Keratinocyte (primary cell): ENCODE data around the gene GPX1. TPM values are rescaled to one million over a fixed set of nuclear protein-coding genes. Genes with fewer than 3 reads are reported as not detected.

Source experiments
- DNase-seq: peaks from one replicate; pipeline ENCODE4 v3.0.0-alpha.2; 2011; ENCODE audit warnings: low read depth, missing footprints, low spot score
- FAIRE-seq: peaks from 2 replicates; lab custom pipeline; 2011; peaks lifted over from hg19 to GRCh38; lab: Jason Lieb, UNC
- H2AFZ ChIP-seq: 2 replicates; pipeline ENCODE4 v1.6.0; 2012; ENCODE audit warnings: low read length, control low read depth, inconsistent platforms; ENCODE audit not compliant: control insufficient read depth
- H3K27ac ChIP-seq: 2 replicates; pipeline ENCODE4 v1.5.1; 2011; ENCODE audit warnings: low read length; ENCODE audit not compliant: control insufficient read depth, insufficient read depth
- H3K27me3 ChIP-seq: 3 replicates; pipeline ENCODE4 v1.6.0; 2011; ENCODE audit warnings: low read length; ENCODE audit not compliant: control insufficient read depth, insufficient read depth; ENCODE audit errors: extremely low read depth
- H3K36me3 ChIP-seq, 2 experiments: 2 replicates in 1 of 2; 3 replicates in 1 of 2; pipeline ENCODE4 v1.5.1; 2011; ENCODE audit warnings: low read length in 2 of 2, mild to moderate bottlenecking in 1 of 2; ENCODE audit not compliant: control insufficient read depth in 2 of 2, insufficient read depth in 2 of 2; ENCODE audit errors: extremely low read depth in 1 of 2
- H3K4me1 ChIP-seq: 3 replicates; pipeline ENCODE4 v1.5.1; 2011; ENCODE audit warnings: low read length; ENCODE audit not compliant: control insufficient read depth, insufficient read depth; ENCODE audit errors: extremely low read depth
- H3K4me2 ChIP-seq: 3 replicates; pipeline ENCODE4 v1.6.0; 2011; ENCODE audit warnings: low read depth, low read length; ENCODE audit not compliant: control insufficient read depth, insufficient read depth; ENCODE audit errors: extremely low read depth
- H3K4me3 ChIP-seq, 3 experiments: fragments of 200-600 bp in 1 of 3; sonication (generic) in 1 of 3; 2 replicates in 2 of 3; 3 replicates in 1 of 3; pipeline ENCODE4 v1.5.1; 2011 to 2016; ENCODE audit warnings: low read length in 3 of 3, mild to moderate bottlenecking in 3 of 3, control low read depth in 2 of 3, inconsistent platforms in 1 of 3, low read depth in 1 of 3, mixed read lengths in 1 of 3, mixed run types in 1 of 3, moderate library complexity in 1 of 3; ENCODE audit not compliant: control insufficient read depth in 2 of 3, insufficient read depth in 2 of 3; ENCODE audit errors: extremely low read depth in 1 of 3
- H3K79me2 ChIP-seq: 2 replicates; pipeline ENCODE4 v1.6.0; 2012; ENCODE audit warnings: low read length; ENCODE audit not compliant: control insufficient read depth, insufficient read depth
- H3K9ac ChIP-seq: 3 replicates; pipeline ENCODE4 v1.6.0; 2011; ENCODE audit warnings: low read length; ENCODE audit not compliant: control insufficient read depth, insufficient read depth; ENCODE audit errors: extremely low read depth
- H3K9me1 ChIP-seq: 3 replicates; pipeline ENCODE4 v1.6.0; 2011; ENCODE audit warnings: low read length; ENCODE audit not compliant: control insufficient read depth, insufficient read depth; ENCODE audit errors: extremely low read depth
- H3K9me3 ChIP-seq: 2 replicates; pipeline ENCODE4 v1.5.1; 2012; ENCODE audit warnings: low read depth, low read length; ENCODE audit not compliant: control insufficient read depth
- H4K20me1 ChIP-seq: 3 replicates; pipeline ENCODE4 v1.6.0; 2011; ENCODE audit warnings: low read length; ENCODE audit not compliant: control insufficient read depth, insufficient read depth; ENCODE audit errors: extremely low read depth
- EZH2 ChIP-seq: IDR thresholded peaks from one replicate; pipeline ENCODE4 v1.6.1; 2012; ENCODE audit warnings: inconsistent platforms, mild to moderate bottlenecking, low read length, moderate library complexity
- dilution Hi-C: fragments of 300-500 bp; cut with MboI; formaldehyde crosslinking; loops from one replicate; pipeline ENCODE4 v1.7.0; 2020; ENCODE audit warnings: low sequenced_read_pairs; ENCODE audit not compliant: extremely low pct_ligation_motif_present
- polyA plus RNA-seq, 5 experiments: library from polyadenylated mRNA; depleted of rRNA in 3 of 5; stranded (reverse) in 3 of 5; stranded (forward) in 1 of 5; unstranded in 1 of 5; fragments of >200 nt; gene quantifications; 1 replicate in 1 of 5; 2 replicates in 3 of 5; 3 replicates in 1 of 5; pipeline versions ENCODE4 v1.2.1 to v1.2.3, GENCODE V29; 2011 to 2012; ENCODE audit warnings: missing spikeins in 2 of 5, low read depth in 1 of 5, low replicate concordance in 1 of 5
- TF ChIP-seq, protein P1 (sequence below), 3 experiments: IDR thresholded peaks in 1 of 3; conservative IDR thresholded peaks in 1 of 3; optimal IDR thresholded peaks in 1 of 3; 2 replicates in 2 of 3; 3 replicates in 1 of 3; pipeline versions ENCODE3 to v1.5.1; 2011; ENCODE audit warnings: low read length in 3 of 3, mild to moderate bottlenecking in 3 of 3, moderate library complexity in 2 of 3, control low read depth in 1 of 3, inconsistent platforms in 1 of 3; ENCODE audit not compliant: insufficient read depth in 2 of 3; ENCODE audit errors: extremely low read depth in 1 of 3

The GPX1 gene
- polyA plus RNA-seq, 1 donor (not counting 4 experiments of a cell fraction or from before 2014, with no cell fraction given): 427 TPM

DNA sequence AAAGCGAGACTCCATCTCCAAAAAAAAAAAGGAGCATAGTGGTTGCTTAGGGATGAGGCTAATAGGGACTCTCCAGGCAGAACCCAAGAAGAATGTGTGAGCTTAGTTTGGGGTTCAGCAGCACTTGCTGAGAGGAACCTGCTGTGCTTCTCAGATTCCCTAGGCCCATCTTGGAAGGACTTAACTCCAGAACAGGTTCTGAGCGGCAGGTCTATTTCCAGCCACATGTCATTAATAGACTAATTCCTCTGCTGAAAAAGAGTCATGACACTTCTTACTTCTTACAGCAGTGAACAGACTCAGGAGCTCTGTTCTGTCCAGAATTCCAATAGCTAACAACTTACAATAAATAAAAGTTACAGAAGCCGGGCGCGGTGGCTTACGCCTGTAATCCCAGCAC is 31.1 kb upstream of the GPX1 start:
- Histone ChIP-seq H3K9ac (no peak overlapping the region), H3K36me3 (peaks cover 3 to 4% of the 10 kb centered on the region in 2 experiments), H3K9me1 (no peaks in the 10 kb centered on the region), H3K27ac (no peak overlapping the region), H3K4me2 (no peak overlapping the region), H3K9me3 (no peaks in the 10 kb centered on the region), H3K27me3 (no peaks in the 10 kb centered on the region), H3K79me2 (peaks cover 96% of the 10 kb centered on the region), H3K4me1 (peaks cover 4% of the 10 kb centered on the region), H3K4me3 (no peak overlapping the region), H2AFZ (no peak overlapping the region), H4K20me1 (peaks cover 31% of the 10 kb centered on the region)
- TF ChIP-seq EZH2: no peak
- dilution Hi-C loops: no loop called here
- no peak for DNase-seq
- no peak for FAIRE-seq

DNA sequence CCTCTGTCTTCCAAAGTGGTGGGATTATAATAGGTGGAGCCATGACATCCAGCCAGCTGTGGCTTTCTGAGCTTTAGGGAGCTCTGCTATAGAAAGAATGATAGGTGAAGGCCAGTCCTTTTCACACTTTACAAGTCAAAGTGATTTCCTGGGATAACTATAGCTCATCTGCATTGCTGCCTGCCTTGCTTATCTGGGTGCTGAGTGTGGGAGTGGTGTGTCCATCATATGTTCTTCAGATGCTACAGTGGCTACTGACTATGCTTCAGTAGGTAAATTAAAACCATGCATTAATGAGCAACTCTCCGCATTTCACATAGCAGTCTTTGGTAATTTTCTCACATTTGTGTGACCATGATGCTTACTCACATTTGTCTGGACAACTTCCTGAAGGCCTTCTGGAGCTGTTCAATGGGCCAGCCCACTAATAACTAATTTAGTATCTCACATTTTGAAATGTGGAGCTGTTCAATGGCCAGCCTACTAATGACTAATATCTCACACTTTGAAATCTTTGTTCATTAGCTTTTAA is 30.2 kb upstream of the GPX1 start:
- no peak for TF ChIP-seq EZH2
- TF ChIP-seq, protein P1, sequence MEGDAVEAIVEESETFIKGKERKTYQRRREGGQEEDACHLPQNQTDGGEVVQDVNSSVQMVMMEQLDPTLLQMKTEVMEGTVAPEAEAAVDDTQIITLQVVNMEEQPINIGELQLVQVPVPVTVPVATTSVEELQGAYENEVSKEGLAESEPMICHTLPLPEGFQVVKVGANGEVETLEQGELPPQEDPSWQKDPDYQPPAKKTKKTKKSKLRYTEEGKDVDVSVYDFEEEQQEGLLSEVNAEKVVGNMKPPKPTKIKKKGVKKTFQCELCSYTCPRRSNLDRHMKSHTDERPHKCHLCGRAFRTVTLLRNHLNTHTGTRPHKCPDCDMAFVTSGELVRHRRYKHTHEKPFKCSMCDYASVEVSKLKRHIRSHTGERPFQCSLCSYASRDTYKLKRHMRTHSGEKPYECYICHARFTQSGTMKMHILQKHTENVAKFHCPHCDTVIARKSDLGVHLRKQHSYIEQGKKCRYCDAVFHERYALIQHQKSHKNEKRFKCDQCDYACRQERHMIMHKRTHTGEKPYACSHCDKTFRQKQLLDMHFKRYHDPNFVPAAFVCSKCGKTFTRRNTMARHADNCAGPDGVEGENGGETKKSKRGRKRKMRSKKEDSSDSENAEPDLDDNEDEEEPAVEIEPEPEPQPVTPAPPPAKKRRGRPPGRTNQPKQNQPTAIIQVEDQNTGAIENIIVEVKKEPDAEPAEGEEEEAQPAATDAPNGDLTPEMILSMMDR (optimal IDR thresholded peaks at IDR 0.05 in 1 of 3, IDR thresholded peaks at IDR 0.05 in 1 of 3, conservative IDR thresholded peaks at IDR 0.05 in 1 of 3; ENCODE audit: extremely low read depth in 1 of 3, insufficient read depth in 2 of 3, low read length in 3 of 3): no peak
- Histone ChIP-seq H3K9ac (no peak overlapping the region), H3K4me2 (no peak overlapping the region), H3K27ac (peak overlapping the region; percentile 17), H3K36me3 (peaks cover 0 to 3% of the 10 kb centered on the region in 2 experiments), H2AFZ (no peak overlapping the region), H4K20me1 (peaks cover 32% of the 10 kb centered on the region), H3K27me3 (no peaks in the 10 kb centered on the region), H3K9me3 (no peaks in the 10 kb centered on the region), H3K4me1 (peaks cover 4% of the 10 kb centered on the region), H3K9me1 (no peaks in the 10 kb centered on the region), H3K79me2 (peaks cover 98% of the 10 kb centered on the region), H3K4me3 (no peak overlapping the region)
- DNase-seq: no peak
- FAIRE-seq: no peak
- dilution Hi-C loops: no loop called here

DNA sequence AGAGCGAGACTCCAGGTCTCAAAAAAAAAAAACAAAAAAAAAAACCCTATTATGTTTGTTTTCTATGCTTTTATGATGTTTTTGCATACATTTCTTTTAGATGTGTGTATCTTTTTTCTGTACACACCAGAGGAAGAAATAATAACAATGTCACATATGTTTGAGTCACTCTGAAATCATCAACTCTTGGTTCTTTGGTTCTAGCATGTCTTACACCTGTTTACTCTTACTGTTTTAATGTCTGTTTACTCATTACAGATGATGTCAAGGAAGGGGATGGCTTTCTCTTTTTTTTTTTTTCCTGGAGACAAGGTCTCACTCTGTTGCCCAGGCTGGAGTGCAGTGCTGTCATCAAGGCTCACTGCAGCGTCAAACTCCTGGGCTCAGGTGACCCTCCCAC is 29.6 kb upstream of the GPX1 start:
- Histone ChIP-seq H3K36me3 (peaks cover 0 to 3% of the 10 kb centered on the region in 2 experiments), H3K4me2 (no peak overlapping the region), H3K4me1 (peaks cover 4% of the 10 kb centered on the region), H4K20me1 (peaks cover 28% of the 10 kb centered on the region), H3K27me3 (no peaks in the 10 kb centered on the region), H3K27ac (no peak overlapping the region), H3K9me1 (no peaks in the 10 kb centered on the region), H3K4me3 (no peak overlapping the region), H2AFZ (no peak overlapping the region), H3K9me3 (no peaks in the 10 kb centered on the region), H3K79me2 (peaks cover 98% of the 10 kb centered on the region), H3K9ac (no peak overlapping the region)
- DNase-seq (no peak), FAIRE-seq (no peak)
- dilution Hi-C loops: no loop called here
- no peak for TF ChIP-seq EZH2
- TF ChIP-seq, protein P1 (optimal IDR thresholded peaks at IDR 0.05 in 1 of 3, IDR thresholded peaks at IDR 0.05 in 1 of 3, conservative IDR thresholded peaks at IDR 0.05 in 1 of 3; ENCODE audit: extremely low read depth in 1 of 3, insufficient read depth in 2 of 3, low read length in 3 of 3): no peak
